GM10266 (cell line): ENCODE data around the gene CHPF.
A peak's percentile ranks its signal among the peaks of the same experiment; 100 is the strongest.

Experiments used
- DNase-seq: peaks from one replicate; pipeline ENCODE4 v3.0.0; 2012; ENCODE audit errors: extremely low spot score
- CTCF ChIP-seq: IDR thresholded peaks from 2 replicates; pipeline ENCODE4 v1.5.1; 2012; ENCODE audit warnings: mild to moderate bottlenecking, low read depth; ENCODE audit not compliant: control insufficient read depth, insufficient read depth; ENCODE audit errors: missing control alignments

The CHPF gene

DNA sequence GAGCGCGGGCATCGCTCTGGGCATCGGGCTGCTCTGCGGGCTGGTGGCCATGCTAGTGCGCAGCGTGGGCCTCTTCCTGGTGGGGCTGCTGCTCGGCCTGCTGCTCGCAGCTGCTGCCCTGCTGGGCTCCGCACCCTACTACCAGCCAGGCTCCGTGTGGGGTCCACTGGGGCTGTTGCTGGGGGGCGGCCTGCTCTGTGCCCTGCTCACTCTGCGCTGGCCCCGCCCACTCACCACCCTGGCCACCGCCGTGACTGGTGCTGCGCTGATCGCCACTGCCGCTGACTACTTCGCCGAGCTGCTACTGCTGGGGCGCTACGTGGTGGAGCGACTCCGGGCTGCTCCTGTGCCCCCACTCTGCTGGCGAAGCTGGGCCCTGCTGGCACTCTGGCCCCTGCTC, 4.0 kb upstream of the CHPF start:
- no peak for TF ChIP-seq CTCF
- no peak for DNase-seq

- no peak for DNase-seq
- no peak for TF ChIP-seq CTCF
Observed at GRCh38 chr2:219545943-219546352, 2.3 kb upstream of the CHPF start.

DNA sequence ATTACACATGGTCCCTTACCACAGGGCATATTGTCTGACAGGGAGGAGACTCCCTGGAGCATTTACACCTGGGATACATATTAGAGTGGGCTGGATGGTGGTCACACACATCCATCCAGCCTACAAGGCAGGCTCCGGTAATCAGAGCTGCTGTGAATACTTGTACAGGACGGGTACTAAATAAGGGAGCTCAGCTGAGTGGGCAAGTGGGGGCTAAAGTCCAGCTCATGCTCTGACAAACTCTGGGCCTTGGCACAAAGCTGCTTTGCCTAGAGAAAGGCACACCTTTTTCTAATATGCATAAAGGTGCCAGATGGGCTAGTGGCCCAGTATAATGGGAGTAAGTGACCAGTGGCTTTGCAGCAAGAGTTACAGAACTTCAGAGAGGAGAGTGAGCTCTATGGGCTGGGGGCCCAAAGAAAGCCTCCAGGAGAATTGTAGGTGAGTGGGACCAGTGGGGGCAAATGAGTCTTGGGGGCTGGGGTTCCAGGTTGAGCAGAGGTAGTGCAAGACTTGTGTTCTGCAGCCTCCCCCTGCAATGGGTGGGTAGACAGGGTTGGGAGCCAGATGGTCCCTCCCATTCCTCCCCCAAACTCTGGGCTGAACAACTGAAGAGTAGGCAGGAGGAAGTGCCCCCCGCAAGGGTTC, 1.8 kb upstream of the CHPF start:
- TF ChIP-seq CTCF = no peak
- DNase-seq = no peak

DNA sequence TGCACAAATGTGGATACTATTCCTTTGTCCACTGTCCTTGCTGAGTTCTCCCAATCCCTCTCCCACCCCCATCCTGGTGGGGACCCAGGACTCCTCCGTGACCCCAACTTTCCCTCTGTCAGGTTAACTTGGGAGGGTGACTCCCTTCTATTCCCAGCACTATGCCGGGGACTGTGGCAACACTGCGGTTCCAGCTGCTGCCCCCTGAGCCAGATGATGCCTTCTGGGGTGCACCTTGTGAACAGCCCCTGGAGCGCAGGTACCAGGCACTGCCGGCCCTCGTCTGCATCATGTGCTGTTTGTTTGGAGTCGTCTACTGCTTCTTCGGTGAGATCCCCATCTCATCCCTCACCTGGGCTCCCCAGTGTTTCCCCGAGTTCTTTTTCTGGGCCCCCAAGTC, 958 bp upstream of the CHPF start:
- no peak for DNase-seq
- no peak for TF ChIP-seq CTCF

- DNase-seq = peak; percentile 59
- peak; percentile 8 for TF ChIP-seq CTCF
Observed at GRCh38 chr2:219542931-219543595, 546 bp downstream of the CHPF start.

DNA sequence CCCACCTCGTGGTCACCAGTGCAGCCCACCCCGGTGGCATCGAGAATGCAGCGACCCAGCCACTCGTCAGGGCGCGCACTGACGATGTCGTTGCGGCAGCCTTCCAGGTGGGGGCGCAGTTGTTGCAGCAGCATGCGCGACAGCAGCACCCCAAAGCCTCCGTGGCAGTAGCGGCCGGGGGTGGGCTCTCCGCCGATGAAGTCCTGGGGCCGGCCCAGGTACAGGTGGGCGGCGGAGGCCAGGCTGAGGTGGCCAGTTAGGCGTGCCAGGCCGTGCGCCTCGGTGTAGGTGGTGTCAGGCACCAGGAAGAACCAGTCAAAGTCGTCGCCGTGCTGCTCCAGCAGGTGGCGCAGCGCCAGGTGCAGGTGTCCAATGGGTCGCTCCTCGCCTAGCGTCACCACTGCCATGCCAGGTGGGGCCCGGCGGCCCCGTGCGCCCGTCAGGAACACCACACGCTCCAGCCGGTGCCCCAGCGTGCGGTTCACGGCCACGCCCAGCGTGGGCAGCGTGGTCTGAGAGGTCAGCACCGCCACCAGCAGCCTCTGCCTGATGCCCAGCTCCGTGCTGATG, 1.9 kb downstream of the CHPF start:
- DNase-seq = peak; percentile 91
- peak; percentile 97 for TF ChIP-seq CTCF
